ENCODE measurements around the gene PTPRN. TPM values are rescaled to one million over a fixed set of nuclear protein-coding genes. Genes with fewer than 3 reads are reported as not detected.
A peak's percentile ranks its signal among the peaks of the same experiment; 100 is the strongest.

Gene PTPRN
- total RNA-seq, 1 donor from 2014 or later, result 0.38 TPM

DNA sequence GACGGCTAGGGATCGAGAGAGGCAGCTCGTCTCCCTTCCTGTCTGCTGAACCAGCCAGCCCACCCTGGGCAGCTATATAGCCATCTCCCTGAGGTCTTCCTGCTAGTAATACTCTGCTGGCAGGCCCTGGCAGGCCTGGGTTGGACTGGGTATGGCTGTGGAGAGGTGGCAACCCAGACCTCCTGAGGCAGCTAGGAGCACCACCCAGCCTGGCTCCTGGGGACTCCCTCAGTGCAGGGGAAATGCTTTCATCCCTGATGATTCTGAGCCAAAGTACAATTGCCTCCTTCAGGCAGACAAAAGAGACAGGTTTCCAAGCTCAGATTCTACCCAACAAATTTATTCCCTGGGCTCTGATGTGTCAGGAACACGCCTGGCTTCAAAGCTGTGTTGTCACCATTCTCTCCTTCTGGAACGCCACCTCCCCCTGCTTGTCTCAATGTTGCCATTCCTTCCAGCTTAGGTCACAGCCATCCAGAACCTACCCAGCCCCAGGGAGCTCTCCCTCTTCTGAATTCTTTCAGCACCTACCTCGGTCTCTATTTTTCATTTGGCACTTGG, 34.8 kb downstream of the PTPRN start:
- Mint-ChIP-seq H3K36me3 (no peaks in the 10 kb centered on the region), H3K27me3 (ENCODE audit: low read depth) (peaks cover 5% of the 10 kb centered on the region), H3K4me3 (no peak overlapping the region), H3K9me3 (no peaks in the 10 kb centered on the region), H3K27ac (peak overlapping the region; percentile 97), H3K4me1 (peaks cover 34% of the 10 kb centered on the region)
- DNase-seq (ENCODE audit: low spot score in 2 of 2, unreplicated experiment in 2 of 2), result no peak
- TF ChIP-seq, protein P1, sequence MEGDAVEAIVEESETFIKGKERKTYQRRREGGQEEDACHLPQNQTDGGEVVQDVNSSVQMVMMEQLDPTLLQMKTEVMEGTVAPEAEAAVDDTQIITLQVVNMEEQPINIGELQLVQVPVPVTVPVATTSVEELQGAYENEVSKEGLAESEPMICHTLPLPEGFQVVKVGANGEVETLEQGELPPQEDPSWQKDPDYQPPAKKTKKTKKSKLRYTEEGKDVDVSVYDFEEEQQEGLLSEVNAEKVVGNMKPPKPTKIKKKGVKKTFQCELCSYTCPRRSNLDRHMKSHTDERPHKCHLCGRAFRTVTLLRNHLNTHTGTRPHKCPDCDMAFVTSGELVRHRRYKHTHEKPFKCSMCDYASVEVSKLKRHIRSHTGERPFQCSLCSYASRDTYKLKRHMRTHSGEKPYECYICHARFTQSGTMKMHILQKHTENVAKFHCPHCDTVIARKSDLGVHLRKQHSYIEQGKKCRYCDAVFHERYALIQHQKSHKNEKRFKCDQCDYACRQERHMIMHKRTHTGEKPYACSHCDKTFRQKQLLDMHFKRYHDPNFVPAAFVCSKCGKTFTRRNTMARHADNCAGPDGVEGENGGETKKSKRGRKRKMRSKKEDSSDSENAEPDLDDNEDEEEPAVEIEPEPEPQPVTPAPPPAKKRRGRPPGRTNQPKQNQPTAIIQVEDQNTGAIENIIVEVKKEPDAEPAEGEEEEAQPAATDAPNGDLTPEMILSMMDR (IDR thresholded peaks at IDR 0.05; ENCODE audit: unreplicated experiment), result no peak

DNA sequence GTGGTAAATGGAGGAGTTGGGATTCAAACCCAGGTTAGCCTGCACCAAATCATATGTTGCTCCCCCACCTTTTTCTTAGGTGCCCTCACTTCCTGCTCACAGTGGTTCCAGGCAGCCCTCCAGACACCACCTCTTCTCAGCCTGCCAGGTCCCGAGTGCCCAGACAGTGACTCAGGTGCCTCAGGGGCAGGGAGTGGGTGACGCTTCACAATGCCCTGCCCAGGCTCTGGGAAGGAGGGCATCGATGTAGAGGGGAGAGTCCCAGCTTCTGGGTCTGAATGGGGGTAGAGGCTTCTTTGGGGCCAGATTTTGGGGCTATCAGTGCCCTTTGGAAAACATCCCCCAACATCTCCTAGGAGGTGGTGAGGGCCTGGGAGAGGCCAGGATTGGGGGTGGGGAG, 35.3 kb downstream of the PTPRN start:
- no peaks in the 10 kb centered on the region for H3K9me3 Mint-ChIP-seq
- no peak for DNase-seq (ENCODE audit: low spot score in 2 of 2, unreplicated experiment in 2 of 2)
- TF ChIP-seq, protein P1 (IDR thresholded peaks at IDR 0.05; ENCODE audit: unreplicated experiment), result no peak
- peaks cover 5% of the 10 kb centered on the region for H3K27me3 Mint-ChIP-seq (ENCODE audit: low read depth)
- H3K27ac Mint-ChIP-seq, result peak overlapping the region; percentile 97
- peaks cover 37% of the 10 kb centered on the region for H3K4me1 Mint-ChIP-seq
- H3K36me3 Mint-ChIP-seq, result no peaks in the 10 kb centered on the region
- H3K4me3 Mint-ChIP-seq, result no peak overlapping the region

DNA sequence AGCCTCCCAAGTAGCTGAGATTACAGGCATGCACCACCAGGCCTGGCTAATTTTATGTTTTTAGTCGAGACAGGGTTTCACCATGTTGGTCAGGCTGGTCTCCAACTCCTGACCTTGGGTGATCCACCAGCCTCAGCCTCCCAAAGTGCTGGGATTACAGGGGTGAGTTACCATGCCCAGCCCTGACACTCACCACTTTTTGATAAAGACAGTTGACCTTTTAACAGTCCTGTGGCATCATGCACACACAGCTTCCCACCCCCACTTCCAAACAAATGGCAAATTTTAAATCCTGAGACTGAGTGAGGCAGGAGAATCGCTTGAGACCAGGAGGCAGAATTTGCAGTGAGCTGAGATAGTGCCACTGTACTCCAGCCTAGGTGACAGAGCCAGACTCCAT, 36.2 kb downstream of the PTPRN start:
- Mint-ChIP-seq H3K4me3 (no peak overlapping the region), H3K27ac (no peak overlapping the region), H3K27me3 (ENCODE audit: low read depth) (peaks cover 7% of the 10 kb centered on the region), H3K9me3 (no peaks in the 10 kb centered on the region), H3K36me3 (no peaks in the 10 kb centered on the region), H3K4me1 (peaks cover 28% of the 10 kb centered on the region)
- TF ChIP-seq, protein P1 (IDR thresholded peaks at IDR 0.05; ENCODE audit: unreplicated experiment), result no peak
- DNase-seq (ENCODE audit: low spot score in 2 of 2, unreplicated experiment in 2 of 2), result no peak

DNA sequence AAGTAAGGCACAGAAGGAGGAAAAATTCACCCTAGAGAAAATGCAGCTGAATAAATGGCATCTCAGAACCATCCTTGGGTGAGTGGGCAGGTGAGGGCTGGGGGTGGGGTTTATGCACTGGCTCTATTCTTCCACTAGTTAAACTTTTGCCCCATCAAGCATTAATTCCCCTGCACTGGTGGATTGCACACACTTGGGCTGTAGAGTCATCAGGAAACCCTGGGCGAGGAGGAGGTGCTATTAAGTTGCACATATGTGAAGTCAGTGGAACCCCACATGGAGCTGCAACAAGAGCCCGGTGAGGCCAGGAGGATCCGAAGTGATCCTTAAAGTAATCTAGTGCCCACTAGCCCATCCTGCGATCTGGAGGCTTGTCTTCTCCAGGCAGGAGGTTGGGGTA, 36.8 kb downstream of the PTPRN start:
- no peaks in the 10 kb centered on the region for H3K36me3 Mint-ChIP-seq
- H3K4me3 Mint-ChIP-seq, result no peak overlapping the region
- TF ChIP-seq, protein P1 (IDR thresholded peaks at IDR 0.05; ENCODE audit: unreplicated experiment), result no peak
- H3K4me1 Mint-ChIP-seq, result peaks cover 21% of the 10 kb centered on the region
- no peaks in the 10 kb centered on the region for H3K9me3 Mint-ChIP-seq
- DNase-seq (ENCODE audit: low spot score in 2 of 2, unreplicated experiment in 2 of 2), result no peak
- H3K27ac Mint-ChIP-seq, result no peak overlapping the region
- H3K27me3 Mint-ChIP-seq (ENCODE audit: low read depth), result peaks cover 7% of the 10 kb centered on the region

DNA sequence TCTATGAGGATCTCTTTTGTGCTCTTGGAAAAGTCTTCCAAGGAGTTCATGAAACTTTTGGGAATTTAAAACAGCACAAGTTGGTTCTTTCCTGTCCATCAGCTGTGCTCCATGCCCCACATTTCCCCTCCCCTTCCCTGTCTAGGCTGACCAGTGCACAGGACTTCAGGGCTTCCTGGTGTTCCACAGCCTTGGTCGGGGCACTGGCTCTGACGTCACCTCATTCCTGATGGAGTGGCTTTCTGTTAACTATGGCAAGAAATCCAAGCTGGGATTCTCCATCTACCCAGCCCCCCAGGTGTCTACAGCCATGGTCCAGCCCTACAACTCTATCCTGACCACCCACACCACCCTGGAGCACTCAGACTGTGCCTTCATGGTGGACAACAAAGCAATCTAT, 38.2 kb downstream of the PTPRN start:
- H3K36me3 Mint-ChIP-seq, result no peaks in the 10 kb centered on the region
- H3K9me3 Mint-ChIP-seq, result no peaks in the 10 kb centered on the region

More for the DNA sequence above, 38.2 kb downstream of the PTPRN start:
- peaks cover 9% of the 10 kb centered on the region for H3K27me3 Mint-ChIP-seq (ENCODE audit: low read depth)
- no peak for DNase-seq (ENCODE audit: low spot score in 2 of 2, unreplicated experiment in 2 of 2)
- no peak overlapping the region for H3K4me3 Mint-ChIP-seq
- H3K27ac Mint-ChIP-seq, result no peak overlapping the region
- TF ChIP-seq, protein P1 (IDR thresholded peaks at IDR 0.05; ENCODE audit: unreplicated experiment), result no peak
- H3K4me1 Mint-ChIP-seq, result peaks cover 20% of the 10 kb centered on the region
